GM18861 (cell line): ENCODE measurements around the gene KIN.
"Not testable (repeated sequence)": the region's sequence is repeated elsewhere in the genome, so short reads cannot be mapped to it uniquely, and the experiment has no call there.

Source experiments
- ATAC-seq: cut with Tn5 transposase; IDR thresholded peaks from one replicate; pipeline ENCODE4 v1.9.1; 2021; ENCODE audit not compliant: unreplicated experiment

KIN gene

GRCh38 chr10:7794251-7795026, 6.6 kb upstream of the KIN start:
- no peak for ATAC-seq

- no peak for ATAC-seq
These were observed 4.7 kb upstream of the KIN start for GRCh38 chr10:7792541-7792940.

DNA sequence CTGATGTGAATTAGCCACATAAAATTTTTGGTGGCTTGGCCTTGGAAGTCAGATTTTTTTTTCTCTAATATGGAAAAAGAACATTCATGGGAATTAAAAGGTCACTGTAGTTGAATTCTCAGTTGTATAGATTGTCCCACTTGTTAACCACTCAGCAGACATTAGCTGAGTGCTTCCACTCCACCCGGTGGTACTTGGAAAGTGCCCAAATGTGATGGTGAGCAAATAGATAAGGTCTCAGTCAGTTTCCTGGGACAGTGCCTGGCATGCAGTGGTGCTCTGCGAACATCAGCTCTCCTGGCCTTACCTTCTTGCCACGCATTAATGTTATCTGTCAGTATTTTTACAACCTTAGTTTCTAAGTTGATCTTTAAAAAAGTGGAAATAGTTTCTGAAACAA, 1.6 kb upstream of the KIN start:
- ATAC-seq = no peak

- peak; percentile 6 for ATAC-seq
These were observed 970 bp upstream of the KIN start for GRCh38 chr10:7788639-7789286.

GRCh38 chr10:7787150-7787856, 490 bp downstream of the KIN start:
- ATAC-seq = no peak

DNA sequence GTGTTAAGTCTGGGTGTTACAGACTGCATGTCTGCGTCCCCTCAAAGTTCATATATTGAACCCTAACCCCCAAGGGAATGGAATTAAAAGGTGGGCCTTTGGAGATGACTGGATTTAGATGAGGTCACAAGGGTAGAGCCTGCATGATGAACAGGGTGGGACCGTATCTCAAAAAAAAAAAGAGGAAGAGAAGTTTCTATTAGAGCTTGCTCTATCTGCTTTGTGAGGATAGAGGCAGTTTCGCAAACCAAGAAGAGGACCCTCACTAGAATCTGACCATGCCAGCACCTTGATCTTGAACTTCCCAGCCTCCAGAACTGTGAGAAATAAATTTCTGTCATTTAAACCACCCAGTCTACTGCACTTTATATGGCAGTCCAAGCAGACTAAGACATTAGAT, 1.4 kb downstream of the KIN start:
- no peak for ATAC-seq

- not testable (repeated sequence) for ATAC-seq
These were observed 5.6 kb downstream of the KIN start for GRCh38 chr10:7782194-7782593.

DNA sequence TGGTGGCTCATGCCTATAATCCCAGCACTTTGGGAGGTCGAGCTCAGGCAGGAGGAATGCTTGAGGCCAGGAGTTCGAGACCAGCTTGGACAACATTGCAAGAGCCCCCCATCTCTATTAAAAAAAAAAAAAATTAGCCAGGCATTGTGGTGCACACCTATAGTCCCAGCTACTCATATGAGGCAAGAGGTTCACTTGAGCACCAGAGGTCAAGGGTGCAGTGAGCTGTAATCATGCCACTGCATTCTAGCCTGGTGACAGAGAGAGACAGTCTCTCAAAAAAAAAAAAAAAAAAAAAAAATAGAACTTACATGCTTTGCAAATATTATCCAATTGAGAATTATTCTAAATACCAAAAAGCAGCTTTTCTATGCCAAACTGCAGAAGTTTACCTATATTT, 11.0 kb downstream of the KIN start:
- no peak for ATAC-seq

DNA sequence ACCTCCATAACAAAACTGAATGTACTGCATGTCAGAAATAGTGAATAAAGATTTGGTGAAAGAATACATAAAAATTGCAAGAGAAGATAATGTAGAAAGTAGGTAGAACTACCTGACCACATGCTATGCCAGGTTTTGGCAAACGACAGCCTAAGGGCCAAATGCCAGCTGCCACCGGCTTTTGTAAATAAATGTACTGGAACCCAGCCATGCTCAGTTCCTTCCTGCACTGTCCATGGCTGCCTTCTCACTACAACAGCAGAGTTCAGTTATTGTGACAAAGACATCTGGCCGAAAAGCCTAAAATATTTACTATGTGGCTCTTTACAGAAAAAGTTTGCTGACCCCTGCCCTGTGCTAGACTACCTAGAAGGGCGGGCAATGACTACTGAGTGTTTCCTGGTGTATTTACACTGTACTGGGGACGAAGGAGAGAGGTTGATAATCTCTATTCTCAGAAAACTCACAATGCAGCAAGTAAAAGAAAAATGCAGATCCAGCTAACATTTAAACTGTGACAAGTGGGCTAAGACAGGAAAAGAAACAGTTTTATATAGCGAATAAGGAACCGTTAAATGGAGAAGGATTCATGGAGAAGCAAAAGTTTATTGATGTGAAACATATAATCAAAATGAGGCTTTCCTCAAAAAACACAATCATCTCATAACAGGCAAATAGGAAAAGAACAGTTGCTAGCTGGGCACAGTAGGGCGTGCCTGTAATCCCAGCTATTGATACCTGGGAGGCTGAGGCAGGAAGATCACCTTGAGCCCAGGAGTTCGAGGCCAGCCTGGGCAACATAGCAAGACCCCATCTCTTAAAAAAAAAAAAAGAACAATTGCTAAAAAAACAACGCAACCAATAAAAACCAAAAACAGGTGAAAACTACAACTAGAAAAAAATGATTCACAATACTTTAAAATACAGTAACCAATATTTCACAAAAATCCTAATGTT, 13.7 kb downstream of the KIN start:
- no peak for ATAC-seq

DNA sequence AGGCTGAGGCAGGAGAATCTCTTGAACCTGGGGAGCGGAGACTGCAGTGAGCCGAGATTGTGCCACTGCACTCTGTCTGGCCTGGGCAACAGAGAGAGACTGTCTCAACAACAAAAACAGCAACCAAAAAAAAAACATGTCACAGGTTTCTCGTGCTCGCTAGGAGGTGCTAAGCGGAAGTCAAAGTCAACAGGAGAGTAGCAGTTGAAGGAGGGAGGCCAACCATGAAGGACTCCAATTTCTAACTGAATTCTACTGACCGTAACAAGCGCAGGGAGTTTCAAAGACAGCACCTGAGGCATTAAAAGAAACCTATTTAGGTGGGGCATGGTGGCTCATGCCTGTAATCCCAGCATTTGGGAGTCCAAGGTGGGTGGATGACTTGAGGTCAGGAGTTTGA, 19.4 kb downstream of the KIN start:
- ATAC-seq = no peak

- no peak for ATAC-seq
These were observed 20.6 kb downstream of the KIN start for GRCh38 chr10:7767209-7767608.

- ATAC-seq = no peak
These were observed 21.6 kb downstream of the KIN start for GRCh38 chr10:7766241-7766640.

DNA sequence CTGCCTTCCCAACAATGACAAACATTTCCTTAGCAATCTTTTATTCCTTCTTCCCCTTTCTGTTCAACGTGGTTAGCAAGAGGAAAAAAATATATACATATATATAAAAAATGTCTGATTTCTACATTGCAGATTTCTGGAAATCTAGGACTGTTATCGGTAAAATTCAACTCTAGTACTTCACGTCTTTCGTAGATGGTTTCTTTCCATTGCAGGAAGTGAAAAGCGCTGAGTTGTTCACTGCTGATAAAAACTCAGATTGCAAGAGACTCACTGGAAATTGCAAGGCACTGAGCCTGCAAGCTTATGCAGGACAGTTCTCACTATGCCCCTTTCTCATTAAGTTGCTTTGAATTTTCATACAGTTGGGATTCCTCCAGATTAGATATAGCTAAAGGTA, 23.9 kb downstream of the KIN start:
- no peak for ATAC-seq

GRCh38 chr10:7756360-7756992, 31.3 kb downstream of the KIN start:
- no peak for ATAC-seq

DNA sequence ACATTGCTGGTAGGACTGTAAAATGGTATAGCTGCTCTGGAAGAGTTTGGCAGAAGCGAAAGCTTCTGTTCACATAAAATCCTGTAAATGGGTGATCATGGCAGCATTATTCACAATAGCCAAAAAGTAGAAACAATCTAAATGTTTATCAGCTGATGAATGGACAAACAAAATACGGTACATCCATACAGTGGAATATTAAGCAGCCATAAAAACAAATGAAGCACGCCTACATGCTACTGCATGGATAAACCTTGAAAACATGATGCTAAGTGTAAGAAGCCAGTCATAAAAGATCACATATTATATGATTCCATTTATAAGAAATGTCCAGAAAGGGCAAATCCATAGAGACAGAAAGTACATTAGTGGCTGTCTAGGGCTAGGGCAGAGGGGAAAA, 32.7 kb downstream of the KIN start:
- ATAC-seq = no peak

GRCh38 chr10:7752251-7752650, 35.5 kb downstream of the KIN start:
- ATAC-seq = no peak

- no peak for ATAC-seq
These were observed 37.6 kb downstream of the KIN start for GRCh38 chr10:7750222-7750621.

GRCh38 chr10:7748637-7749036, 39.2 kb downstream of the KIN start:
- not testable (repeated sequence) for ATAC-seq

GRCh38 chr10:7744307-7744706, 43.5 kb downstream of the KIN start:
- ATAC-seq = no peak
